SK-N-SH (cell line): ENCODE data around the gene TULP4. TPM values are rescaled to one million over a fixed set of nuclear protein-coding genes. Genes with fewer than 3 reads are reported as not detected.
A peak's percentile ranks its signal among the peaks of the same experiment; 100 is the strongest.

Experiments used
- CTCF ChIA-PET: fragments of 300-600, 350-600 bp; formaldehyde crosslinking; extraction: SDS; loops from one replicate; lab custom pipeline; 2021; lab: Yijun Ruan, JAX
- POLR2A ChIA-PET: fragments of 350-600 bp; sonication (Branson Sonifier 250); formaldehyde crosslinking; extraction: SDS; loops from one replicate; lab custom pipeline; 2020; ENCODE audit warnings: antibody characterized with exemption, inconsistent platforms; lab: Yijun Ruan, JAX
- DNase-seq: peaks from one replicate; pipeline ENCODE4 v3.0.0; 2012
- H2AFZ ChIP-seq: fragments of 200-600 bp; sonication (generic); 2 replicates; pipeline ENCODE4 v1.8.1; 2016; ENCODE audit warnings: antibody characterized with exemption, mild to moderate bottlenecking, low read depth
- H3F3A ChIP-seq: fragments of 200-600 bp; sonication (generic); replicated peaks from 2 replicates; pipeline ENCODE3; 2016; ENCODE audit warnings: antibody characterized with exemption, mild to moderate bottlenecking; ENCODE audit not compliant: insufficient read depth
- H3K27ac ChIP-seq, 2 experiments: fragments of 200-500 bp in 1 of 2; fragments of 200-600 bp in 1 of 2; sonication (Bioruptor generic) in 1 of 2; sonication (generic), shearing (Covaris generic) in 1 of 2; 2 replicates each; pipeline versions ENCODE4 v1.5.1 to v1.6.1; 2014 to 2016; ENCODE audit warnings: low read depth in 2 of 2, inconsistent platforms in 1 of 2, low read length in 1 of 2, mild to moderate bottlenecking in 1 of 2, mixed read lengths in 1 of 2
- H3K27me3 ChIP-seq: fragments of 200-600 bp; sonication (generic), shearing (Covaris generic); 2 replicates; pipeline ENCODE4 v1.6.1; 2016; ENCODE audit warnings: mixed run types; ENCODE audit not compliant: insufficient read depth
- H3K36me3 ChIP-seq, 2 experiments: fragments of 200-500 bp in 1 of 2; fragments of 200-600 bp in 1 of 2; sonication (Bioruptor generic) in 1 of 2; sonication (generic) in 1 of 2; replicated peaks in 1 of 2; 2 replicates each; pipeline versions ENCODE3 to v1.5.1; 2014 to 2016; ENCODE audit warnings: low read length in 1 of 2, mild to moderate bottlenecking in 1 of 2; ENCODE audit not compliant: insufficient read depth in 2 of 2, control insufficient read depth in 1 of 2
- H3K4me1 ChIP-seq, 2 experiments: fragments of 200-500 bp in 1 of 2; fragments of 200-600 bp in 1 of 2; sonication (Bioruptor generic) in 1 of 2; sonication (generic), shearing (Covaris generic) in 1 of 2; 2 replicates each; pipeline versions ENCODE4 v1.5.1 to v1.6.1; 2014 to 2016; ENCODE audit warnings: low read depth in 1 of 2, low read length in 1 of 2, mixed run types in 1 of 2; ENCODE audit not compliant: insufficient read depth in 2 of 2, control insufficient read depth in 1 of 2
- H3K4me2 ChIP-seq: fragments of 200-600 bp; sonication (generic), shearing (Covaris generic); 2 replicates; pipeline ENCODE4 v1.6.1; 2017; ENCODE audit warnings: mixed run types
- H3K4me3 ChIP-seq, 2 experiments: fragments of 200-500 bp in 1 of 2; fragments of 200-600 bp in 1 of 2; sonication (Bioruptor generic) in 1 of 2; sonication (generic), shearing (Covaris generic) in 1 of 2; 2 replicates each; pipeline versions ENCODE4 v1.5.1 to v1.8.1; 2014 to 2016; ENCODE audit warnings: low read depth in 2 of 2, inconsistent platforms in 1 of 2, low read length in 1 of 2, mild to moderate bottlenecking in 1 of 2, mixed read lengths in 1 of 2, moderate library complexity in 1 of 2
- H3K79me2 ChIP-seq: fragments of 200-600 bp; sonication (generic); 2 replicates; pipeline ENCODE4 v1.8.1; 2017; ENCODE audit warnings: mild to moderate bottlenecking; ENCODE audit not compliant: insufficient read depth
- H3K9ac ChIP-seq: fragments of 200-600 bp; sonication (generic); 2 replicates; pipeline ENCODE4 v1.6.1; 2017; ENCODE audit warnings: mixed run types
- H3K9me2 ChIP-seq: fragments of 200-600 bp; sonication (generic); 2 replicates; pipeline ENCODE4 v1.6.1; 2017; ENCODE audit warnings: mixed run types
- H3K9me3 ChIP-seq: fragments of 200-600 bp; sonication (generic); 2 replicates; pipeline ENCODE4 v1.6.1; 2017; ENCODE audit warnings: mixed run types, mild to moderate bottlenecking, moderate library complexity
- H4K20me1 ChIP-seq: fragments of 200-600 bp; sonication (generic); 2 replicates; pipeline ENCODE4 v1.6.1; 2017; ENCODE audit warnings: mild to moderate bottlenecking, mixed run types; ENCODE audit not compliant: insufficient read depth
- EZH2phosphoT487 ChIP-seq: fragments of 200-600 bp; sonication (generic); IDR thresholded peaks from 2 replicates; pipeline ENCODE4 v1.6.1; 2017; ENCODE audit warnings: low read depth, mixed run types, mild to moderate bottlenecking, antibody characterized with exemption, moderate library complexity, borderline replicate concordance
- FOSL2 ChIP-seq: IDR thresholded peaks from 2 replicates; pipeline ENCODE4 v1.4.0; 2012; ENCODE audit warnings: low read depth, mild to moderate bottlenecking, moderate library complexity, borderline replicate concordance
- FOXM1 ChIP-seq: IDR thresholded peaks from 2 replicates; pipeline ENCODE4 v1.4.0; 2012; ENCODE audit warnings: low read depth, mild to moderate bottlenecking
- GATA2 ChIP-seq: sonication (generic); formaldehyde crosslinking; IDR thresholded peaks from 2 replicates; pipeline ENCODE4 v1.5.0; 2020; ENCODE audit warnings: mild to moderate bottlenecking, missing genetic modification reagents
- IRF3 ChIP-seq: fragments of 150-350 bp; IDR thresholded peaks from 2 replicates; pipeline ENCODE4 v1.6.1; 2016; ENCODE audit warnings: mild to moderate bottlenecking, low read depth, low read length
- JUND ChIP-seq: IDR thresholded peaks from 2 replicates; pipeline ENCODE4 v1.4.0; 2012
- NFIC ChIP-seq: IDR thresholded peaks from 2 replicates; pipeline ENCODE4 v1.4.0; 2012; ENCODE audit warnings: borderline replicate concordance
- POLR2AphosphoS5 ChIP-seq: IDR thresholded peaks from 2 replicates; pipeline ENCODE4 v1.6.1; 2012; ENCODE audit warnings: low read depth, low read length
- RAD21 ChIP-seq: IDR thresholded peaks from 2 replicates; pipeline ENCODE4 v1.6.1; 2012; ENCODE audit warnings: mild to moderate bottlenecking, low read length
- RFX5 ChIP-seq: IDR thresholded peaks from 2 replicates; pipeline ENCODE4 v1.6.1; 2012; ENCODE audit warnings: mild to moderate bottlenecking, improper control_type of control experiment, low read length
- RXRA ChIP-seq: IDR thresholded peaks from 2 replicates; pipeline ENCODE4 v1.4.0; 2012; ENCODE audit warnings: low read depth, mild to moderate bottlenecking, borderline replicate concordance
- TAF1 ChIP-seq: IDR thresholded peaks from 2 replicates; pipeline ENCODE4 v1.6.1; 2012; ENCODE audit warnings: low read depth, mild to moderate bottlenecking, low read length, moderate library complexity, borderline replicate concordance
- TCF12 ChIP-seq: IDR thresholded peaks from 2 replicates; pipeline ENCODE4 v1.4.0; 2012
- YY1 ChIP-seq: IDR thresholded peaks from 2 replicates; pipeline ENCODE4 v1.4.0; 2012; ENCODE audit warnings: low read depth, mild to moderate bottlenecking
- WGBS: methylation state at CpG from one replicate; pipeline ENCODE4 v1.1.6; 2017; ENCODE audit warnings: low lambda C conversion rate; 5-methylcytosine and 5-hydroxymethylcytosine counted together
- polyA plus RNA-seq, 3 experiments: library from polyadenylated mRNA; depleted of rRNA; stranded (reverse); fragments of >200 nt; gene quantifications; 2 replicates each; pipeline ENCODE4 v1.2.3, GENCODE V29; 2012
- TF ChIP-seq, protein P1 (sequence below): IDR thresholded peaks from 2 replicates; pipeline ENCODE4 v1.4.0; 2012; ENCODE audit warnings: low read depth, borderline replicate concordance
- TF ChIP-seq, protein P2 (sequence below): IDR thresholded peaks from 2 replicates; pipeline ENCODE4 v1.4.0; 2012; ENCODE audit warnings: low read depth, borderline replicate concordance

The TULP4 gene
- polyA plus RNA-seq, 1 of the 3 experiments (the other 2 are of a cell fraction), result 5.9 TPM

DNA sequence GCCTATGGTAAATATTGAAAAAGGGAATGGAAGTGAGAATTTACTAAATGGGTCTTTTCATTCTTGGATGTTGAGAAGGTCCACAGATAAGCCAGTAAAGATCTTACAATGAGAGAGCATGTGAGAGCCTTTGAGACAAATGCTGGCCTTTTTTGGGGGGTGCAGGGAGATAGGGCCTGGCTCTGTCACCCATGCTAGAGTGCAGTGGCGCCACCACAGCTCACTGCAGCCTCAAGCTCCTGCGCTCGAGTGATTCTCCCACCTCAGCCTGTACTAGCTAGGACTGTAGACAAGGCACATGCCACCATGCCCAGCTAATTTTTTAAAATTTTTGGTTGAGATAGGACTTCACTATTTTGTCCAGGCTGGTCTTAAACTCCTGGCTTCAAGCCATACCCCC, 184.4 kb downstream of the TULP4 start:
- Histone ChIP-seq H4K20me1 (no peaks in the 10 kb centered on the region), H3K4me2 (no peak overlapping the region), H3K9me2 (no peaks in the 10 kb centered on the region), H3K9ac (no peak overlapping the region), H3K79me2 (no peaks in the 10 kb centered on the region; the same call in 1 of the 2 replicates), H3K36me3 (peaks cover 34 to 50% of the 10 kb centered on the region in 2 experiments), H3K27me3 (no peaks in the 10 kb centered on the region), H3K4me3 (no peak overlapping the region), H3K9me3 (no peaks in the 10 kb centered on the region), H2AFZ (no peak overlapping the region), H3F3A (no peaks in the 10 kb centered on the region), H3K27ac (no peak overlapping the region), H3K4me1 (no peaks in the 10 kb centered on the region; a peak in 2 of 4 replicates)
- POLR2A ChIA-PET, result no interaction called here
- WGBS, result no CpG with 5 or more reads among the region's 3 CpGs
- CTCF ChIA-PET, result interaction anchor here (0.9 to 1.6 kb wide), 4 partner anchors 194 to 282 kb away, joined by 3 to 5 read pairs (median 4); no protein-coding TSS in a partner anchor
- no peak for DNase-seq
- TF ChIP-seq RFX5 (no peak), FOSL2 (no peak), NFIC (no peak), TAF1 (no peak), FOXM1 (no peak), RAD21 (peak; percentile 33; the same call in 1 of the 2 replicates)

DNA sequence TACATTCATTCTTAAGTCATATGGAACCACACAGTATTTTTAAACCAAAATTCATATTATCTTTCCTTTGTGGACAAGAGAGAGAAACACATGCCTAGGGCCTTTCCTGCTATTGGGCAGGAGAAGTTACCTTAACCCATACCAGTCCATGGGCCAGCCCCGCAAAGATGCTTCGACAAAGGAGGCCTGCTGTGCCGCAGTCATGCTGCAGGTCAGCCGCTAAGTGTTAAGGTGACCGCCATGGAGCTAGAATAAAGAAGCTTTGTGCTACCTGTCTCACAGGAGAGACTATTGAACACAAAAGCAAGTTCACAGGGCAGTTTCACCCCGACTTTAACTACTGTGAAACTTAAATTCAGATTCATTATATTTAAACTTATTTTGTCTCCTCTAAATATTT, 185.4 kb downstream of the TULP4 start:
- Histone ChIP-seq H3K4me2 (no peak overlapping the region), H3K9ac (no peak overlapping the region), H3K36me3 (peaks cover 31 to 50% of the 10 kb centered on the region in 2 experiments), H2AFZ (no peak overlapping the region), H3K4me1 (no peaks in the 10 kb centered on the region; a peak in 2 of 4 replicates), H3K9me3 (no peaks in the 10 kb centered on the region), H3F3A (no peaks in the 10 kb centered on the region), H3K4me3 (no peak overlapping the region), H3K27ac (no peak overlapping the region), H3K9me2 (no peaks in the 10 kb centered on the region), H4K20me1 (no peaks in the 10 kb centered on the region), H3K27me3 (no peaks in the 10 kb centered on the region), H3K79me2 (no peaks in the 10 kb centered on the region; the same call in 1 of the 2 replicates)
- no peak for DNase-seq
- WGBS, result 83% methylated on average over 6 of the region's 6 CpGs
- no peak for TF ChIP-seq POLR2AphosphoS5
- no peak for TF ChIP-seq RXRA
- no peak for TF ChIP-seq IRF3
- POLR2A ChIA-PET, result no interaction called here
- CTCF ChIA-PET, result no interaction called here

DNA sequence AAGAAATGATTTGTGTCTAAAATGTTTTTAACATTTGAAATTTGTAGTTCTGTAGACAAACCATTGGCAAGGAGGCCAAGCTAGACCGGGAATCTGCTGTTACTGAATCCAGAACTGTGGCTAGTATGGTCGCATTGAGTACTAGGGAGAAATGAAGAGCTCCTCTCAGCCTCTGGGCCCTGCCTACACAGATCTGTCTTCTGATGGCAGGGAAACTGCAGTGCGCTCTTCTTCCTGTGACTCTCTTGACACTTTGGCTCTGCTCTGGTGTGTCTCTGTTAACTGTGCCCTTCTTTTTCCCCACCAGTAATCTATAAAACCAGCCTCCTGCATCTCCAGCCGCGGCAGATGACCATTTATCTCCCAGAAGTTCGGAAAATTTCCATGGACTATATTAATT, 186.1 kb downstream of the TULP4 start:
- Histone ChIP-seq H3K9me3 (no peaks in the 10 kb centered on the region), H2AFZ (no peak overlapping the region), H3K9me2 (no peaks in the 10 kb centered on the region), H3K27me3 (no peaks in the 10 kb centered on the region), H3K4me2 (no peak overlapping the region), H3K4me3 (no peak overlapping the region), H3F3A (no peaks in the 10 kb centered on the region), H3K27ac (no peak overlapping the region), H3K4me1 (no peaks in the 10 kb centered on the region; a peak in 2 of 4 replicates), H3K36me3 (peaks cover 27 to 53% of the 10 kb centered on the region in 2 experiments), H3K79me2 (no peaks in the 10 kb centered on the region; the same call in 1 of the 2 replicates), H3K9ac (no peak overlapping the region), H4K20me1 (no peaks in the 10 kb centered on the region)
- 95% methylated on average over 6 of the region's 6 CpGs for WGBS
- POLR2A ChIA-PET, result no interaction called here
- CTCF ChIA-PET, result interaction anchor here (0.6 to 1.3 kb wide), 2 partner anchors 208 to 284 kb away, joined by 3 read pairs; no protein-coding TSS in a partner anchor
- no peak for DNase-seq
- TF ChIP-seq, protein P1, sequence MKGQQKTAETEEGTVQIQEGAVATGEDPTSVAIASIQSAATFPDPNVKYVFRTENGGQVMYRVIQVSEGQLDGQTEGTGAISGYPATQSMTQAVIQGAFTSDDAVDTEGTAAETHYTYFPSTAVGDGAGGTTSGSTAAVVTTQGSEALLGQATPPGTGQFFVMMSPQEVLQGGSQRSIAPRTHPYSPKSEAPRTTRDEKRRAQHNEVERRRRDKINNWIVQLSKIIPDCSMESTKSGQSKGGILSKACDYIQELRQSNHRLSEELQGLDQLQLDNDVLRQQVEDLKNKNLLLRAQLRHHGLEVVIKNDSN, result no peak
- no peak for TF ChIP-seq YY1
- no peak for TF ChIP-seq EZH2phosphoT487
- no peak for TF ChIP-seq JUND
- no peak for TF ChIP-seq GATA2
- TF ChIP-seq, protein P2, sequence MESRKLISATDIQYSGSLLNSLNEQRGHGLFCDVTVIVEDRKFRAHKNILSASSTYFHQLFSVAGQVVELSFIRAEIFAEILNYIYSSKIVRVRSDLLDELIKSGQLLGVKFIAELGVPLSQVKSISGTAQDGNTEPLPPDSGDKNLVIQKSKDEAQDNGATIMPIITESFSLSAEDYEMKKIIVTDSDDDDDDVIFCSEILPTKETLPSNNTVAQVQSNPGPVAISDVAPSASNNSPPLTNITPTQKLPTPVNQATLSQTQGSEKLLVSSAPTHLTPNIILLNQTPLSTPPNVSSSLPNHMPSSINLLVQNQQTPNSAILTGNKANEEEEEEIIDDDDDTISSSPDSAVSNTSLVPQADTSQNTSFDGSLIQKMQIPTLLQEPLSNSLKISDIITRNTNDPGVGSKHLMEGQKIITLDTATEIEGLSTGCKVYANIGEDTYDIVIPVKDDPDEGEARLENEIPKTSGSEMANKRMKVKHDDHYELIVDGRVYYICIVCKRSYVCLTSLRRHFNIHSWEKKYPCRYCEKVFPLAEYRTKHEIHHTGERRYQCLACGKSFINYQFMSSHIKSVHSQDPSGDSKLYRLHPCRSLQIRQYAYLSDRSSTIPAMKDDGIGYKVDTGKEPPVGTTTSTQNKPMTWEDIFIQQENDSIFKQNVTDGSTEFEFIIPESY, result no peak
- no peak for TF ChIP-seq TCF12
